ENCODE measurements around the gene TAF9B.
A peak's percentile ranks its signal among the peaks of the same experiment; 100 is the strongest.
"Not testable (repeated sequence)": the region's sequence is repeated elsewhere in the genome, so short reads cannot be mapped to it uniquely, and the experiment has no call there.

The TAF9B gene

DNA sequence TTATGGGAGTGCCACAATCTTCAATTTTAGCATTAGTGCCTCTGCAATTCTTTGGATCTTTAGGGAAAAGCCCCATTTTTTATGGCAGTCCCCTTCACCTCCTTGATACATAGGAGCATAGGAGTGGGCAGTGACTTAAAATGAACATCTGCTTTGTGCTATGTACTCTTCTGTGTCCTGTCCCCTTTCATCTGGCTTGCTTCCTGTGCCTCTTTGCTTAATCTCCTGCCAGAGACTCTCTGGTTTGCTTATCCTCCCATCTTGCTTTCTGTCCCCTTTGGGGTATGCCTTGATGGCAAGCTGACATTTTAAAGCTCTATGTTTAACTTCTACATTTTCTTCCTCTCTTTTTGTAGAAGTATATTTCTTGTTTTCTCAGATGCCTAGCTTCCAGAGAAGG, 23.1 kb downstream of the TAF9B start:
- no peak for DNase-seq (ENCODE audit: low read depth)

DNA sequence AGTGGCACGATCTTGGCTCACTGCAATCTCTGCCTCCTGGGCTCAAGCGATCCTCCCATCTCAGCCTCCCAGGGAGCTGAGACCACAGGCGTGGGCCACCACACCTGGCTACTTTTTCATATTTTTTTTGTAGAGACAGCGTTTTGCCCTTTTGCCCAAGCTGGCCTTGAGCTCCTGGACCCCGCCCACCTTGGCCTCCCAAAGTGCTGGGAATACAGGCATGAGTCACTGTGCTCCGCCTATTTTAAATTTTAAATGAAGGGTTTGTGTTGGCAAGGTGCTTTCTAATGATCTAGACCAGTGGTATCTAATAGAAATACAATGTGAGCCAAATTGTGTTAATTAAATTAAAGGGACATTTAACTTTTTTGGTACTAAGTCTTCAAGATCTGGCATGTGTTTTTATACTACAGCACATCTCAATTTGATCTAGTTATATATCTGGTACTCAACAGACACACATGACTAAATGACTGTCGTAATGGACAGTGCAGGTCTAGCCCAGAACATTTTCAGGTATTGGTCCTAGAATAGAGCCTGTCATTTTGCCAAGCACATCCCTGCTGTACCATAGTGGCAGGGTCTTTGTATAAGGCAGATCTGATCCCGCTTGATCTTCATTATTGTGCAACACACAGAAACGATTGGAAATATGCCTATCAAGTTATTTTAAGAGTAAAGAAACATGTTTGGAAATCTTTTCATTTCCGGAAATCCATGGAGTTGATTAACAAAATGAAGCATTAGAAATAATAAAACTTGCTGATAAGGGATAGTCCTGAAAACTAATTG, 28.1 kb downstream of the TAF9B start:
- DNase-seq (ENCODE audit: low read depth), result no peak

DNA sequence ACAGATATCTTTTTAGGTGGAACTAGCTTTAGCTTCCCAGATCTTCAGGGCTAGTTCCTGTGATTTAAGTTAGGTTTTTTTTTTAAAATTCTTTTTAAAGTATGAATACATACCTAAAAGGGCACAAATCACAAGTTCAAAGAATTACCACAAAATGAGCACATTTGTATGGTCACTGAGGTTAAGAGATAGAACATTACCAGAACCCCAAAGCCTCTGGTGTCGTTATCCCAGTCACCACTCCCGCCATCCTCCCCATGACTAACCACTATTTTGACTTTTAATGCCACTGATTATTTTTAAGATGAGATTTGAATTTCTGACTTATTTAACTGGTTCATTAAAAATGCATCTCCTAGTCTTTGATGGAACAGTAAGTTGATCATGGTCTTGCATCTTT, 30.0 kb downstream of the TAF9B start:
- no peak for DNase-seq (ENCODE audit: low read depth)

DNA sequence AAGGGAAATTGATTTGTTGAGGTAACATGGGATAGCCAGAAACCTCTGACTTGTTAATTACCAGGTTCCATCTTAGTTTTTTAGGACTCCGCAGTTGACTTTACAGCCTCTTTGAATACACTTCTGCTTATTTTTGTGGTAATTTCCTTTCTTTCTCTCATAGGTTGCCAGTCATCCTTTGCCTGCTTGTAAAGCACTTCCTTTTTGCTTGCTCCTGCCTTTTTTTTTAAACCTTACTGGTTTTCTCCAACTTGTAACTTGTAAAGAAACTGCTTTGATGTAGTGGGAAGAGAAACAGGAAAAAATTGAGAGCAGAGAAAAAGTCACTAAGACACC, 32.8 kb downstream of the TAF9B start:
- DNase-seq (ENCODE audit: low read depth), result no peak

DNA sequence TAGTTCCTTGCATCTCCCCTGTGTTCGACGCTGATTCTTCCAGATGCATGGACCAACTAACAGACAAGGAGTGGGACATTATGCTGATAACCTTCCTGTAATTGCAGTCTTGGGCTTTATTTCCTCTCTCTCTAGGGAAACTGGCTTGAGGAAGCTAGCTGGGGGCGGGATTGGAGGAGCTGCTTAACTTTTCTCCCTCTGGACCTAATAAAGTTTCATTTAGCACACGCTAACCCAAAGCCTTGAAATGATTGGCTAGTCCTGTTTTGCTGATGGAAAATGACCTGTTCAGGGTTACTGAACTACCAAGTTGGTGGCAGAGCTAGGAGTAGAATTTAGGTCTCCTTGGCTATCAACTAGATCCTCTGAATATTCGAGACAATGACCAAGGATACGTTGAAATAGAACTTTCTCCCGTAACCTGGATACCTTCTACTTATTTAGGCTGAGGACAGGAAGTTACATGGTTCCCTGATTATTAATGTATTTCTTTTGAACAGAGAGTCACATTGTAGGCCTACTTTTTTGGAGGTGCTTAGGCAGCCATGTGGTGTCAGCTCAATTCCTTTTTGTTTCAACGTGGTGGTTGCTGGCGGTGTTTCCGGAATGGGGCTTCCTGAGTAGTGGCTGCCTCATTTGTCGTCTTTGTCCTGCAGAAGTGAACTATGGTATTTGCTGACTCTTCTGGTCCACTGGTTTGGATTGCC, 33.4 kb downstream of the TAF9B start:
- DNase-seq (ENCODE audit: low read depth), result no peak

DNA sequence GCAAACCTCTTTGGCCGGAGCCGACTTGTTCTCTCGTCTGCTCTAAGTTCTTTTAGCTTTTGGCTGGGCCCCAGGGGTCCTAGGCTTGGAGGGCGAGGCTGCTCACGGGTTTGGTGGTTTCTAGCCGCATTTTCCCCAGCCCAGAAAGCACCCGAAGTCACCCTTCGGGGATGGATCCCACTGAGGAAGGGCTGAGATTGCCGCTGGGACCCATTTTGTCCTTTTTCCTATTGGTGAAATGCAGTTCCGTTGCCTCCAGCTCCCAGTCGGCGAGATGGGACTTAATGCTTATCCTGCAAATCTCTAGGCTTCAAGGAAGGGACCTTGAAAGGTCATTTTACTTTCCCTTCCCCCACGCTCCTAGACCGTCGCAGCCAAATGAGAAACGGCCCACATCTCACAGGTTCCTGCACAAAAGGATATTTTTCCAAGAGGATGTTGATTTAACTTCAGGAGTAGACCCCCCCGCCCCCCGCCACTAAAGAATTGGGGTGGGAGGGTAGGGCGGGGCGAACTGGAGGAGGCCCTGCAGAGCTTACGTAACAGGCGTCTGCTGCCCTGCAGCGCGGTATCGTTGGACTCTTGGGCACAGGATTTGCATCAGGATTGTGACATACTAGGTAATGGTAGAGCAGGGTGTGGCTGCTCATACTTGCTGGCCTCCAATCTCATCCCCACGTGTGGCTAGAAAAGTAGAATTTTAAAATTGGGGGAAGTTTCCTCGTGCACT, 34.8 kb downstream of the TAF9B start:
- DNase-seq (ENCODE audit: low read depth), result no peak

DNA sequence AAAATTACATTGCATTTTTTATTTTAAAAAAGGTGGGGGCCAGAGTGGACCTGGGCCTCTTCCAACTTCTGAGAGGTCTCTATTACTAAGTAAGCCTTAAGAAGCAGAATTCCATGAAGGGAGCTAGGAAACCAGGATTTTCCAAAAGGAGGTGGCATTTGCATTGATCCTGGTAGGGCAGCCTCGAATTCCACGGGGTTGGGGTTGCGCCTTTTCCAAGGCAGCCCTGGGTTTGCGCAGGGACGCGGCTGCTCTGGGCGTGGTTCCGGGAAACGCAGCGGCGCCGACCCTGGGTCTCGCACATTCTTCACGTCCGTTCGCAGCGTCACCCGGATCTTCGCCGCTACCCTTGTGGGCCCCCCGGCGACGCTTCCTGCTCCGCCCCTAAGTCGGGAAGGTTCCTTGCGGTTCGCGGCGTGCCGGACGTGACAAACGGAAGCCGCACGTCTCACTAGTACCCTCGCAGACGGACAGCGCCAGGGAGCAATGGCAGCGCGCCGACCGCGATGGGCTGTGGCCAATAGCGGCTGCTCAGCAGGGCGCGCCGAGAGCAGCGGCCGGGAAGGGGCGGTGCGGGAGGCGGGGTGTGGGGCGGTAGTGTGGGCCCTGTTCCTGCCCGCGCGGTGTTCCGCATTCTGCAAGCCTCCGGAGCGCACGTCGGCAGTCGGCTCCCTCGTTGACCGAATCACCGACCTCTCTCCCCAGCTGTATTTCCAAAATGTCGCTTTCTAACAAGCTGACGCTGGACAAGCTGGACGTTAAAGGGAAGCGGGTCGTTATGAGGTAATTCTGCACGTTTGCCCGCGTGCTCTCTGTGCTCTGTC, 35.6 kb downstream of the TAF9B start, which contains the start of gene PGK1:
TSS of gene PGK1 (plus strand) at position 626 of the 824 bp plus-strand sequence. CDS start at position 719, 93 bp downstream.
- DNase-seq (ENCODE audit: low read depth), result peak; percentile 85

DNA sequence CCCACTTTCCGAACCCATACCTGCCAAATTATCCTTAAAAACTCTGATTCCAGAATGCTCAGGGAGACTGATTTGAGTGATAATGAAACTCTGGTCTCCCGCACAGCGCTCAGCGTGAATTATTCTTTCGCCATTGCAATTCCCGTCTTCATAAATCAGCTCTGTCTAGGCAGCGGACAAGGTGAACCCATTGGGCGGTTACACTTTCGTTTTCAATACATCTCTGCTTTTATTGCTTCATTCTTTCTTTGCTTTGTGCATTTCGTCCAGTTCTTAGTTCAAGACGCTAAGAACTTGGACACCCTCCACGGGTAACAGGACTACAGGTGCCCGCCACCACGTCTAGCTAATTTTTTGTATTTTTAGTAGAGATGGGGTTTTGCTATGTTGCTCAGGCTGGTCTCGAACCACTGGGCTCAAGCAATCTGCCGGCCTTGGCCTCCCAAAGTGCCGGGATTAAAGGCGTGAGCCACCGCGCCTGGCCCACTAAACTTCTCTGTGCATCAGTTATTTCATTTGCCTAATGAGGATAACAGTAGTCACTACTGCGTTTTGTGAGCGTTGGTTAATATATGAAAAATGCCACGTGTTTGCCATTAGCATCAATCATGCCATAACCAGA, 36.3 kb downstream of the TAF9B start:
- no peak for DNase-seq (ENCODE audit: low read depth)

DNA sequence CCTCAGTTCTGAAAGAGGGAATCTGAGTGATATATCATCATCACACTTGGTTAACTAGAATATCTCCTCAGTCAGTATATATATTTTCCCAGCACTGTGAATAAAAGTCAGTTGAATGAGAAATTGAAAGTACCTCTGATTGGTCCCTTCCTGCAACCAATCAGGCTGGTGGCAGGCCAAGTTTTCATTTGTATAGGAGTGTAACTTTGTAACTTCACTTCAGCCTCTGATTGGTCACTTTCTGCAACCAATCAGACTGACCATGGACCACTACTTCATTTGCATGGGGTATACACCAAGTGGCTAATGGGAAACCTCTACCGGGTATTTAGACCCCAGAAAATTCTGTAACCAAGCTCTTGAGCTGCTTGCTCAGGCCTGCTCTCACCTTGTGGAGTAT, 37.4 kb downstream of the TAF9B start:
- no peak for DNase-seq (ENCODE audit: low read depth)

DNA sequence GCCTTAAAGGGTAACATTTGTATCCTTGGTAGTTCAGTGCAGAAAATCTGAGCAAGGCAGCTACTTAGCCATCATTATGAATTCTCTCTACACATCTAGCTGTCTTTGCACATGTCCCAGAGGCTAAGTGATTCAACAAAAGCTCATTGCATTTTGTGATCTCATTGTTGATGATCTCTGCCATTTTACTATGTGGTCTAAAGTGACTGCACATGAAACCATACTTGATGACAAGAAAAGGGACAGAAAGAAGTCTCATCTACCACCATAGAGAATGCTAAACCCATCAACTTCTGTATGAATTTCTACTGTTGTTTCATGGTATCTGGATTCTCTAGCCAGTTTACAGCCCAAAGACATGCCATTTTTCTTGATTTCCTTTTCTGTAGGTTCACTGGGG, 41.3 kb downstream of the TAF9B start:
- DNase-seq (ENCODE audit: low read depth), result no peak

DNA sequence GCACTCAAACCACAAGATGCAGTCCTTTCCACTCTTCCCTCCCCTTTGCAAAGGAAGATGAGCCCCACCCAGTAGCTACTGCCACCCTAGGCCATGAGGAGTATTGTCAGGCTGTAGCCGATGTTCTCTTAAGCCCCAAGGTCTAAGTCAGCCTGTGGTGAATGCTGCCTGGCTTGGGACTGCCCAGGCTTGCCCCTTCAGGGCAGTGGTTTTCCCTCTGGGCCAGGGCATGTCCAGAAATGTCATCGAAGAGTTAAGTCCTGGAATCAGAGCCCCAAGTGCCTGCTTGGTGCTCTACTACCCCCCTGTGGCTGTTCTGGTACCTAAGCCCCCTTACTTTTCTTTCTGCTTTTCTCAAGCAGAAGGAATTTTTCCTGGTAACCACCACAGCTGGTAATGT, 47.2 kb downstream of the TAF9B start:
- no peak for DNase-seq (ENCODE audit: low read depth)

DNA sequence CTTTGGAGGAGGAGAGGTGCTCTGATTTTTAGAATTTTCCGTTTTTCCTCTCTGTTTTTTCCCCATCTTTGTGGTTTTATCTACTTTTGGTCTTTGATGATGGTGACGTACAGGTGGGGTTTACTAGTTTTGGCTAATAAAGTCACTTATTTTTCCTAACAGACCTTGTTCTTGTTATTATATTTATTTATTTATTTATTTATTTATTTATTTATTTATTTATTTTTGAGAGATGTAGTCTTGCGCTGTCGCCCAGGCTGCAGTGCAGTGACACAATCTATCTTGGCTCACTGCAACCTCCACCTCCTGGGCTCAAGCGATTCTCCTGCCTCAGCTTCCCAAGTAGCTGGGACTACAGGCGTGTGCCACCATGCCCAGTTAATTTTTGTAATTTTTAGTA, 58.0 kb downstream of the TAF9B start:
- DNase-seq (ENCODE audit: low read depth), result not testable (repeated sequence)
